ENCODE data around the gene CLASP1.

- no peak for TF ChIP-seq POLR2A (IDR thresholded peaks at IDR 0.05)
- TF ChIP-seq, protein P1, sequence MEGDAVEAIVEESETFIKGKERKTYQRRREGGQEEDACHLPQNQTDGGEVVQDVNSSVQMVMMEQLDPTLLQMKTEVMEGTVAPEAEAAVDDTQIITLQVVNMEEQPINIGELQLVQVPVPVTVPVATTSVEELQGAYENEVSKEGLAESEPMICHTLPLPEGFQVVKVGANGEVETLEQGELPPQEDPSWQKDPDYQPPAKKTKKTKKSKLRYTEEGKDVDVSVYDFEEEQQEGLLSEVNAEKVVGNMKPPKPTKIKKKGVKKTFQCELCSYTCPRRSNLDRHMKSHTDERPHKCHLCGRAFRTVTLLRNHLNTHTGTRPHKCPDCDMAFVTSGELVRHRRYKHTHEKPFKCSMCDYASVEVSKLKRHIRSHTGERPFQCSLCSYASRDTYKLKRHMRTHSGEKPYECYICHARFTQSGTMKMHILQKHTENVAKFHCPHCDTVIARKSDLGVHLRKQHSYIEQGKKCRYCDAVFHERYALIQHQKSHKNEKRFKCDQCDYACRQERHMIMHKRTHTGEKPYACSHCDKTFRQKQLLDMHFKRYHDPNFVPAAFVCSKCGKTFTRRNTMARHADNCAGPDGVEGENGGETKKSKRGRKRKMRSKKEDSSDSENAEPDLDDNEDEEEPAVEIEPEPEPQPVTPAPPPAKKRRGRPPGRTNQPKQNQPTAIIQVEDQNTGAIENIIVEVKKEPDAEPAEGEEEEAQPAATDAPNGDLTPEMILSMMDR (IDR thresholded peaks at IDR 0.05) = no peak
Observed at GRCh38 chr2:121667618-121668017, 18.4 kb upstream of the CLASP1 start.
